Measurements from ENCODE around the gene LSAMP. TPM values are rescaled to one million over a fixed set of nuclear protein-coding genes. Genes with fewer than 3 reads are reported as not detected.

LSAMP gene
- total RNA-seq, 1 donor from 2014 or later = 3.9 TPM

DNA sequence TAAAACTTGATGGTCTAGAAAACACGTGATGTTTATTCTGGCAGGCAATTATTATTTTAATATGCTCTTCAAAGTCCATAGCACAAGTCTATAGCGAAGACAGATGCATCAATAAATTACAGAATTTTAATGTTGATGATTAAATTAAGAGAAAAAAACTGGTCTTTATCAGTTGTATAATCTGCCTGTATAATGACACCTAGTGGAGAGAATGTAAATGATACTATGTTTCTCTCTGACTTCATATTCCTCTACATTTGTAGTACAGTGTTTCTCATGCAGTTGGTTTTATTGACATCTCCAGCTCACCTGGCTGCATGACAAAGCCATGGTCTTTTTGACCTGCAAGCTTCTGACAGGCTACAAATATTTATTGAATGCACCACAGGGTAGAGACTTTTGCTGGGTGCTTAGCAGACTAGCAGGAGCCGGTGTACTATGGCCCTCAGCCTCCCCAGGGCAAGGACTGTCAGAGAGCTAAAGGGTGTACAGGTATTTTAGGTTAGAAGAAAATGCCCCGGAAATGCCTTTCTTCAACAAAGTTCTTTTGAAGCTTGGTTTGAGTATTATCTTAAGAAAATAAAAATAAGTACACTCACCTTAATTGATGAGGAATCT, 532.1 kb downstream of the LSAMP start:
- no peaks in the 10 kb centered on the region for H3K4me1 ChIP-seq
- no peak overlapping the region for H3K27ac ChIP-seq
- H3K27me3 ChIP-seq = no peaks in the 10 kb centered on the region
- TF ChIP-seq POLR2AphosphoS5 (IDR thresholded peaks at IDR 0.05; ENCODE audit: insufficient read depth in 1 of 2, low read depth in 1 of 2) (no peak), POLR2A (IDR thresholded peaks at IDR 0.05) (no peak)
- TF ChIP-seq, protein P1, sequence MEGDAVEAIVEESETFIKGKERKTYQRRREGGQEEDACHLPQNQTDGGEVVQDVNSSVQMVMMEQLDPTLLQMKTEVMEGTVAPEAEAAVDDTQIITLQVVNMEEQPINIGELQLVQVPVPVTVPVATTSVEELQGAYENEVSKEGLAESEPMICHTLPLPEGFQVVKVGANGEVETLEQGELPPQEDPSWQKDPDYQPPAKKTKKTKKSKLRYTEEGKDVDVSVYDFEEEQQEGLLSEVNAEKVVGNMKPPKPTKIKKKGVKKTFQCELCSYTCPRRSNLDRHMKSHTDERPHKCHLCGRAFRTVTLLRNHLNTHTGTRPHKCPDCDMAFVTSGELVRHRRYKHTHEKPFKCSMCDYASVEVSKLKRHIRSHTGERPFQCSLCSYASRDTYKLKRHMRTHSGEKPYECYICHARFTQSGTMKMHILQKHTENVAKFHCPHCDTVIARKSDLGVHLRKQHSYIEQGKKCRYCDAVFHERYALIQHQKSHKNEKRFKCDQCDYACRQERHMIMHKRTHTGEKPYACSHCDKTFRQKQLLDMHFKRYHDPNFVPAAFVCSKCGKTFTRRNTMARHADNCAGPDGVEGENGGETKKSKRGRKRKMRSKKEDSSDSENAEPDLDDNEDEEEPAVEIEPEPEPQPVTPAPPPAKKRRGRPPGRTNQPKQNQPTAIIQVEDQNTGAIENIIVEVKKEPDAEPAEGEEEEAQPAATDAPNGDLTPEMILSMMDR (IDR thresholded peaks at IDR 0.05) = no peak
- intact Hi-C loops (cut with DNase I) = no loop called here
- DNase-seq (ENCODE audit: extremely low spot score in 2 of 2) = no peak
- H3K9me3 ChIP-seq = no peaks in the 10 kb centered on the region
- no peak overlapping the region for H3K4me3 ChIP-seq
- no peaks in the 10 kb centered on the region for H3K36me3 ChIP-seq

DNA sequence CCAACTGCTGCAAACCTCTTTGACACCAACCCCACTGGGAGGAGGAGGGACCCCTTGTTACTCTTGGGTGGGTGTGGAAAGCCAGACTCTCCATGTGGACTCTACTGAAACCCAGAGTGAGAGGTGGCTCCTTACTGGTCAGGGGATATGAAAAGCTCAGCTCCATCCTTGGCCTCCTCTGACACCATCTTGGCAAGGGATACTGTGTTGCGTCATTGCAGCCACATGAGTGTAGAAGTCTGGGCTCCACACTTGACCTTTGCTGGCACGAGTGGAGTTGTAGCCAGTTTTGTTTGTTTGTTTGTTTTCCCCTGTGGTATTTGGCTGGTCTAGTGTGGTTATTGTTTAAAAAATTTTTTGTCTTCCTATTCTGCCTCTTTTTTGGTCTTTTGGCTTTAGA, 532.9 kb downstream of the LSAMP start:
- H3K9me3 ChIP-seq = no peaks in the 10 kb centered on the region
- no peak for TF ChIP-seq POLR2AphosphoS5 (IDR thresholded peaks at IDR 0.05; ENCODE audit: insufficient read depth in 1 of 2, low read depth in 1 of 2)
- TF ChIP-seq, protein P1 (IDR thresholded peaks at IDR 0.05) = no peak
- TF ChIP-seq POLR2A (IDR thresholded peaks at IDR 0.05) = no peak
- H3K4me3 ChIP-seq = no peak overlapping the region
- DNase-seq (ENCODE audit: extremely low spot score in 2 of 2) = no peak
- H3K27ac ChIP-seq = no peak overlapping the region
- no peaks in the 10 kb centered on the region for H3K27me3 ChIP-seq
- no peaks in the 10 kb centered on the region for H3K4me1 ChIP-seq
- no peaks in the 10 kb centered on the region for H3K36me3 ChIP-seq
- intact Hi-C loops (cut with DNase I) = no loop called here

DNA sequence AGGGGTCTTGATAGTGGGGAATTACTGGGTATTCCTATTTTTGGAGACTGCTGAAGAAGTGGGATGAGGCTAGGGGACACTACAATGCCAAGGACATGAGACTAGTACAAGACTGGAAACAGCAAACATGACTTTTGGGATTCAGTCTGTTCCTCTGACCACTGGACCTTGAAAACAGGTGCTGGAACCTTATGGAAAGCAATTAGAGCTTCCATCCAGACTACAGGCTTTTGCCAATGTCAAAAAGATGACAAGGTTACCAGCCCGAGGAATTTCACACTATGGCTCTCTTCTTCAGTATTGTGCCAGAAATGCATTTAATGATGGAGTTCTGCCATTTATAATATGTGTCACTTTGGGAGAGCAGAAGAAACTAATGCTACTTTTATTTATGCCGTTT, 539.4 kb downstream of the LSAMP start:
- Histone ChIP-seq H3K36me3 (no peaks in the 10 kb centered on the region), H3K4me3 (no peak overlapping the region), H3K4me1 (no peaks in the 10 kb centered on the region), H3K27ac (no peak overlapping the region), H3K27me3 (no peaks in the 10 kb centered on the region), H3K9me3 (no peaks in the 10 kb centered on the region)
- TF ChIP-seq, protein P1 (IDR thresholded peaks at IDR 0.05) = no peak
- TF ChIP-seq POLR2AphosphoS5 (IDR thresholded peaks at IDR 0.05; ENCODE audit: insufficient read depth in 1 of 2, low read depth in 1 of 2) (no peak), POLR2A (IDR thresholded peaks at IDR 0.05) (no peak)
- DNase-seq (ENCODE audit: extremely low spot score in 2 of 2) = no peak
- intact Hi-C loops (cut with DNase I) = no loop called here

DNA sequence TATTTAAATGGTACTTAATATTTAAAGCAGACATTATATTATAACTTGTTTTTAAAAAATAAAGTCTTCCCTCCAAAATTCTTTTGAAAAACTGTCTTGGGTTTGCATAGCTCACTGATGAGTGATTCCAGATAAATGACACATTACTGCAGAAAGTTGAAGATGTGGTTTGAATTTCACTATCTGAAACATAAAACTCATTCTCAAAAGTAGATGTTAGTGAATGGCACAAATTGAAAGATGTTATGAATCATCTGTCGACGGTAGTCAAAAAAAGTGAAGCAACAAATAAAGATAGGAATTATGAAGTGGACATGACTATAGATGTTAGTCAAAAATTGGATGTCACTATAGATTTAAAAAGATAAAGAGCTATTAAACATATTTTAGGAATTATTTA, 541.4 kb downstream of the LSAMP start:
- DNase-seq (ENCODE audit: extremely low spot score in 2 of 2) = no peak
- TF ChIP-seq POLR2A (IDR thresholded peaks at IDR 0.05) (no peak), POLR2AphosphoS5 (IDR thresholded peaks at IDR 0.05; ENCODE audit: insufficient read depth in 1 of 2, low read depth in 1 of 2) (no peak)
- TF ChIP-seq, protein P1 (IDR thresholded peaks at IDR 0.05) = no peak
- Histone ChIP-seq H3K27ac (no peak overlapping the region), H3K9me3 (no peaks in the 10 kb centered on the region), H3K36me3 (no peaks in the 10 kb centered on the region), H3K4me1 (no peaks in the 10 kb centered on the region), H3K27me3 (no peaks in the 10 kb centered on the region), H3K4me3 (no peak overlapping the region)
- intact Hi-C loops (cut with DNase I) = no loop called here

DNA sequence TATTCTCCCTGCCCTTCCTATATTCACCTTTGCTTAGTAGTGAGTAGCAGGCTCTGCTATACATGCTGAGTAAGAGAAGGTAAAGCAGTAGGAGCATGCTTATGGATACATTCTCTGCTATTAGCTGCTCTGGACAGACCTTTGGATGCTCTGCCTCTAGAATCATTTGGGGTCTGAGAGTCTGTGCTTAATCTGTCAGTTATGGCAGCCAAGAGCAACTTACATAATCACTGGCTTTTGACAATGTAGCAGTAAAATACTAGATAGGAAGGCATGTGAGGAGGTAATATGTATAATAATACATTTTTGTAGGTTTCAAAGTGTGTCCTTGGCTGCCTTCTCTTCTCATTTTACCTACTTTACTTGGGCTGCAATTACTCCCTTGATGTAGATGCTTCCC, 544.3 kb downstream of the LSAMP start:
- TF ChIP-seq, protein P1 (IDR thresholded peaks at IDR 0.05) = no peak
- no peak for TF ChIP-seq POLR2A (IDR thresholded peaks at IDR 0.05)
- TF ChIP-seq POLR2AphosphoS5 (IDR thresholded peaks at IDR 0.05; ENCODE audit: insufficient read depth in 1 of 2, low read depth in 1 of 2) = no peak
- Histone ChIP-seq H3K27ac (no peak overlapping the region), H3K4me3 (no peak overlapping the region), H3K9me3 (no peaks in the 10 kb centered on the region), H3K27me3 (no peaks in the 10 kb centered on the region), H3K36me3 (no peaks in the 10 kb centered on the region), H3K4me1 (no peaks in the 10 kb centered on the region)
- intact Hi-C loops (cut with DNase I) = no loop called here
- DNase-seq (ENCODE audit: extremely low spot score in 2 of 2) = no peak
